T follicular helper cell (primary cell): ENCODE measurements around the gene PSMB5.
A peak's percentile ranks its signal among the peaks of the same experiment; 100 is the strongest.

Experiments
- DNase-seq: peaks from one replicate; pipeline ENCODE4 v3.0.0-alpha.2; 2020; ENCODE audit warnings: low read depth

The PSMB5 gene

GRCh38 chr14:23058654-23059504, 24.2 kb upstream of the PSMB5 start:
- DNase-seq = no peak

GRCh38 chr14:23057757-23058653, 23.3 kb upstream of the PSMB5 start:
- peak; percentile 79 for DNase-seq

DNA sequence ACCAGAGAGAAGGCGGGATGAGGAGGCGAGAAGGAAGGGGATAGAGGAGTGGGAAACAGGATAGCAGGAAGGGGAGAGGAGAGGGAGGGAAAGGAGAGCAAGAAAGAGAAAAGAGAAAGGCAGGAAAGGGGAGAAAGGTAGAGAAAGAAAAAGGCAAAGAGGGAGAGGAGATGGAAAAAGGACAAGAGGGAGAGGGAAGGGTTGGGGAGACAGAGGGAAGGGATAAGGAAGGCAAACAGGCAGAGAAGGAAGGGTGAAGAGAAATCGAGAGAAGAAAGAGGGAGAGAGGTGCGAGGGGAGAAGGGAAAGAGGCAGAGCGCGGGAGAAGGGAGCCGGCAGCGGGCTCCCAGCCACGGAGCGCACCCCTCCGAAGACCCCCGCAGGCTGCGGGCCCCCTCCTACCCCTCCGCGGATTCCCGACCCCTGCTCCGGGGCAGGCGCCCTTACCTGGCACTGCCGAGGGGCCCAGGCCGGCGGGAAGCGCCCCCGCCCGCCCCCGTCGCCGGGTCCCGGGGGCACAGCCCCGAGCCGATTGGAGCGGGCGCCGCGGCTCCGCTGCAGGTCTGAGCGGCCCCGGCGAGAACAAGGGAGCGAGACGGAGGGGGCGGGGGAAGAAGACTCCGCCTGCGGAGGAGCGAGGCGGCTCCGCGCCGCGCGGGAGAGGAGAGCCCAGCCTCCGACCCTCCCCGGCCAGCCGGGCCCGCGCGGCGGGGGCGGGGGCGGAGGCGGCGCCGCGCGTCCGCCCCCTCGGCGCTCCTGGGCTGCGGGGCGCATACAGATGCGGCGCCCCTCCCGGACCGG, 22.5 kb upstream of the PSMB5 start, which contains the start of gene CDH24:
CDH24 (minus strand) TSS at position 565 of the 801 bp plus-strand sequence. CDS start 1,787 bp downstream, outside the sequence.
- peak; percentile 59 for DNase-seq

- peak; percentile 50 for DNase-seq
These were observed 21.6 kb upstream of the PSMB5 start for GRCh38 chr14:23056145-23056955.

DNA sequence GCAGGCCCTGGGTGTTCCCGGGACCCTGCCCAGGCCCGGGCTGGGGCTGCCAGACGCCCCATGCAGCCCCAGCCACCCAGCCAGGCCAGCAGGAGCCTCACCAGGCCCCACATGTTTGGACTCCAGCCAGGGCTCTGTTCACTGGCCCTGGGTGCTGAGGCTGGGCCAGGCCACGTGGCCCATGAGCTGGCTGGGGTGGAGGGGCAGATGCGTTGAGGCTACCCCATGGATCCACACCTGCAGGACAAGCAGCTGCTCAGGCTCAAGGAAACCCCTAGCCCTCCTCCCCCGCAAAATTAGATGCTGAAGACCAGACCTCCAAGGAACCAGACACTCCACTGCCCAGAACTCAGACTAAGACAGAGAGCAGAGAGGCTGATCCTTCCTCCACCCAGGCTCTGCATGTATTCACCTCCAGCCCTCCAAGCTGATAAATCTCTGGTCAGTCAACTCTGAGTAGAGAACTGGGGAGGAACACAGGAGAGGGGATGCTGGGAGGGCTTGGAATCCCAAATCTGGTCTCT, 21.0 kb upstream of the PSMB5 start:
- no peak for DNase-seq

DNA sequence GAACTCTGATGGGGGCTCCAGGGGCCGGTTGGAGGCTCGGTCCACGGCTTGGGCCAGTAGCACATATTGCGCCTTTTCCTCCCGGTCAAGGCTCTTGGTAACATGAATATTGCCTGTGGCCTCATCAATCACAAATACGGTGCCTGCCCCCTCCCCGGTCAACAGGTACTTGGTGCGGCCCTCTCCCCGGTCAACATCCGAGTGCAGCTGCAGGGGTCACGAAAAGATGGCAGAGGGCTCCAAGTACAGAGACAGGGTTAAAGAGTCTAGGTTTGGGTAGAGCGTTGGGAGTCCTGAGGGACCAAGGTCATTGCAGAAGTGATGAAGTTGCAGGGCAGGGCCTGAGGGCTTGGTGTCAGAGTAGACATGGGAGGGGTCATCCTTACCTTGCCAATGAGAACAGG, 20.4 kb upstream of the PSMB5 start:
- no peak for DNase-seq

GRCh38 chr14:23054000-23054811, 19.5 kb upstream of the PSMB5 start:
- no peak for DNase-seq

- DNase-seq = no peak
These were observed 18.7 kb upstream of the PSMB5 start for GRCh38 chr14:23053426-23053825.

GRCh38 chr14:23052671-23053070, 18.0 kb upstream of the PSMB5 start:
- no peak for DNase-seq

DNA sequence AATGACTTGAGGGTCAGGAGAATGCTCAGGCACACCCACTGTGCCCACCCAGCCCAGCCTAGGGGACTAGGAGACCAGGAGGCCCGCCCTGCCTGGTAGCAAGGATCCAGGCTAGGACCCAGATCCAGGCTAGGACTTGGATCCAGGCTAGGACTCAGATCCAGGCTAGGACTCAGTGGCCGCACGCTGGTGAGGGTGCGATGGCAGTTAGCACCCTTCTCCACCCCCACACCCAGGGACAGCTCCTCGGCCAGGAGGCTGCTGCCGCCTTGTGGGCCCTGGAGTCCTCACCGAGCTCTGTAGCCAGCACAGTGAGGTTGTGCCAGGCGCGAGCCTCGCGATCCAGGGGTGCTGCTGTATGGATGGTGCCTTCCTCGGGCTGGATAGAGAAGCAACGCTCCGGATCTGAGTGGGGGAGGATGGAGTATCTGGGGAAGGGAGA, 17.5 kb upstream of the PSMB5 start:
- no peak for DNase-seq

DNA sequence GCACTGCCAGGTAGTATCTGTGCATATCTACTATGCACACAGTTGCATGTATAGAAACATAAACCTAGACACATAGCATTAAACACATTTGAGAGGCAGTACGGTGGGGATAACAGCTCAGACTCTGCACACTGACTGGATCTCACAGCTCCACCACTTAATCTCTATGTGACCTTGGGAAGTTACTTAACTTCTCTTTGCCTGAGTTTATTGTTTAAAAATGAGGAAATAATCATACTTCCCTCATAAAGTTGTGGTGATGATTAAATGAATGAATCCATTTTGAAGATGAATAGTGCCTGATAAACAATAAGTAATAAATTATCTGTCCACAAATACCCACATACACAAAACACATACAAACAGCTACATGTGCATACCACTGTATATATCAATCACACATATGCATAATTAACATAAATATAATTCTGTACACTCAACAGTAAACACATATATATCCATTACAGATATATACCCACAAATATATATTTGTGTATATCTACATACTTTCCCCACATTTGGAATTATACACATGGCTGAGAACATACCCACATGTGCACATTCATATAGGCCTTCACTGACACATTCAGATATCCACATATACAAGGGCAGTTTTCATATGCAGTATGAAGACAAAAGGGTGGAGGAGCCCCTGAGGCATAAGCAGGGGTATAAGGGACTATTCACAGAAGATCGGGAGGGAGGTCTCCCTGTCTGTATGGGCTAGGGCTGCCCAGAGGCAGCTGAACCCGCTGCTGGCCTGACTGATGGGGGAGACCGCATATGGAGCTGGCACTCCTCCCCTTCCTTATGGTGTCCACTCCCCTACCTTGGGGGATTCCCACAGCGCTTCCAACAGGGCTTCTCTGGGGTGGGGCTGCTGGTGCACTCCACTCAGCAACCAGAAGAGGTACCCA, 16.7 kb upstream of the PSMB5 start:
- no peak for DNase-seq

DNA sequence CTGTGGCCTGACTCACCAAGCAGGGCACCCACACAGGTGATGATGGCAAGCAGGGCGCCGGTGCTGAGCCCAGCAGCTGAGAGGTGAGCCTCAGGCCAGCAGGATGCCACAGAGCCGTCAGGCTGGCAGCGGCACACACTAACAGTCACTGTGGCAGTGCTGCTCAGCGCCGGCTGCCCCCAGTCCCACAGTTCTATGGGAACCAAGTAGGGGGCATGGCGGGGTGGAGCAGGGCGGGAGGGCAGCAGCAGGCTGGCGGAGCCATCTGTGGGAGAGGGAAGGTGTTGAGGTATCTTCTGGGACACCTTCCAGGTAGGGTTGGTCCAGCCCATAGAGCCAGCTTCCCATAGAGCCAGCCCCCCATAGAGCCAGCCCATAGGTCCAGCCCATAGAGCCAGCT, 14.3 kb upstream of the PSMB5 start:
- no peak for DNase-seq

DNA sequence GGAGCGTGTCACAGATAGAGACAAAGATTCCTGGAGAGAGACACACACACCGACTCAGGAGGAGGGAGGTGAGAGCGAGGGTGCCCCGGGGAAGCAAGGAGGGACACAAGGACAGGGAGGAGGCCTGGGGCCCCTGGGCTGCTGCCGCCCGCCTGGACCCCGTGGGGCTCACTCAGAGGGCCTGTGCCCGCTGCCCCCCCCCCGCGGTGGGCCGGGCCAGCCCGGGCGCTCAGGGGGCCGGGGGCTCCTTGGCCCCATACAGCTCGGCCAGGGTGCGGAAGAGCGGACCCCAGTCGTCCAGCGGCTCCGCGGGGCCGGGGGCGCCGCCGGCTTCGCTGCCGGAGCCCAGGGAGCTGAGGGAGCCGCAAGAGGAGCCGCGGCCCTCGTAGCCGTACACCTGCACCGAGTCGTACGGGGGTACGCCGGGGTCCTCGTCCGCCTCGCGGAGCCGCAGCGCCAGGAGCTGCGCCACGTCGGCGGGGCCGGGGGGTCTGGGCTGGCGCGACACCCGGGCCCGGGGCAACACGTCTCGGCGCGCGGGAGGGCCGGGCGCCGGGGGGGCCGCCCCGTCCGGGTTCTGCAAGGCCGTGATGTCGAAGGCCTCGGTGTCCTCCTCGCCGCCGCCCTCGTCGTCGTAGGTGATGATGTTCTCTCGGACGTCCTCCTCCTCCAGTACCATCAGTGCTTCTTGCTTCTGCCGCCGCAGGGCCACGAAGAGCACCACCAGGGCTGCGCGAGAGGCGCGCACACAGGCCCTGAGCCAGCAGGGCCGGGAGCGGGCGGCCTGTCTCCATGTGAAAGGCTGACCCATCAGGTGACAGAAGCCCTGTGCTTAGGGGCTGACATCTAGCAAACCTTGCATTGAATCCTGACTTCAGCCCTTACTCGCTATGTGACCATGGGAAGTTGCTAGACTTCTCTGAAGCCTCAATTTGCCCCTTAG, 13.3 kb upstream of the PSMB5 start:
- no peak for DNase-seq

- no peak for DNase-seq
These were observed 12.4 kb upstream of the PSMB5 start for GRCh38 chr14:23047034-23047634.

DNA sequence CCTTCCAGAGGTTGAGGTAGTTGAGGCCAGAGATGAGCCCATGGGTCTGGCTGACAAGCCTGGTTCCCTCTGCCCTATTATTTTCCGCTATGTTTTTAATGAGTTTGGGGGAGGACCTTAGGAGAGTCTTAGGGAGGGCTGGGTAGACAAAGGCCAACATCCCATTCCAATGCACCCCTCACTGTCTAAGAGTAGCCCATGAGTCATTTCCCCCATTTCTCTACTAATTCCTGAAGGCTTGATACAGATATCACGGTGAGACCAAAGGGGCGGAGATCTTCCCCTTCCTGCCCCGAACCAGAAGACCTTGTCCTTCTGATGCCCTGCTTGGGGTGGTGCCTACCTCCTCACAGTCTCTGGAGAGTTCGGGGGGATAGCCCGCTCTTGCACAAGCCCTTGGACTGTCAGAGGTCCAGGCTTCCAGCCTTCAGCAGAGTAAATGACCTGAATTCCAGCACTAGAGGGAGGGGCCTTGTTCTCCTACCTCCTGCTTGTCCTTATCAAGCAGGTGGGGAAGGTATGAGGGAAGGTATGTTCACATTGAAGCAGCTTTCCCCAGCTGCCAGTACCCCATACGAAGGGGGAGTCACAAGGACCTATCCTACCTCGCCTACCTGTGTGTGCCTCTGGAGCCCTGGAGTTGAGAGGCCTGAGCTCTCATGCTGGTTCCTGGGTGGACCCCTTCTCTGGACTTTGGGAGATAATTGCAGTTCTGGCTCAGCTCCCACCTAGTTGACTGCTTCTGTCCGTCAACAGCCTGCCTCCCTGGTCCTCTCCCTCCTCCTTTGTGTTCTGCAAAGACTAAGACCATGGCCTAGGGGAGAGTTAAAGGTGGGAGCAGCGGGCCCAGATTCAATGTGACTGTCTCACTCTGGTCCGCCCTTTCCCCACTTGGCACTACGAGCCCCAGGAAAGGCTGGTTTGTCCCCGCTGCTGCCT, 11.0 kb upstream of the PSMB5 start:
- no peak for DNase-seq

- no peak for DNase-seq
These were observed 10.1 kb upstream of the PSMB5 start for GRCh38 chr14:23044840-23045239.
